Measurements from ENCODE around the gene HAPLN3. TPM values are rescaled to one million over a fixed set of nuclear protein-coding genes. Genes with fewer than 3 reads are reported as not detected.
"Not testable (repeated sequence)": the region's sequence is repeated elsewhere in the genome, so short reads cannot be mapped to it uniquely, and the experiment has no call there.

HAPLN3 gene
- total and polyA plus RNA-seq, 8 donors, result 0.61 to 33.9 (median 6.4) TPM; not detected in 1

GRCh38 chr15:88930579-88930978 lies 35.2 kb upstream of the HAPLN3 start:
- H3K4me1 ChIP-seq, result no peaks in the 10 kb centered on the region
- H3K27me3 ChIP-seq, result no peaks in the 10 kb centered on the region
- H3K4me3 ChIP-seq, result no peak overlapping the region
- 76 to 90% (median 82%) methylated on average over 2 of the region's 2 CpGs for WGBS, 5 donors
- TF ChIP-seq EP300 (IDR thresholded peaks at IDR 0.05) (no peak), POLR2AphosphoS5 (IDR thresholded peaks at IDR 0.05) (no peak), POLR2A (IDR thresholded peaks at IDR 0.05) (no peak)
- TF ChIP-seq, protein P1, sequence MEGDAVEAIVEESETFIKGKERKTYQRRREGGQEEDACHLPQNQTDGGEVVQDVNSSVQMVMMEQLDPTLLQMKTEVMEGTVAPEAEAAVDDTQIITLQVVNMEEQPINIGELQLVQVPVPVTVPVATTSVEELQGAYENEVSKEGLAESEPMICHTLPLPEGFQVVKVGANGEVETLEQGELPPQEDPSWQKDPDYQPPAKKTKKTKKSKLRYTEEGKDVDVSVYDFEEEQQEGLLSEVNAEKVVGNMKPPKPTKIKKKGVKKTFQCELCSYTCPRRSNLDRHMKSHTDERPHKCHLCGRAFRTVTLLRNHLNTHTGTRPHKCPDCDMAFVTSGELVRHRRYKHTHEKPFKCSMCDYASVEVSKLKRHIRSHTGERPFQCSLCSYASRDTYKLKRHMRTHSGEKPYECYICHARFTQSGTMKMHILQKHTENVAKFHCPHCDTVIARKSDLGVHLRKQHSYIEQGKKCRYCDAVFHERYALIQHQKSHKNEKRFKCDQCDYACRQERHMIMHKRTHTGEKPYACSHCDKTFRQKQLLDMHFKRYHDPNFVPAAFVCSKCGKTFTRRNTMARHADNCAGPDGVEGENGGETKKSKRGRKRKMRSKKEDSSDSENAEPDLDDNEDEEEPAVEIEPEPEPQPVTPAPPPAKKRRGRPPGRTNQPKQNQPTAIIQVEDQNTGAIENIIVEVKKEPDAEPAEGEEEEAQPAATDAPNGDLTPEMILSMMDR (IDR thresholded peaks at IDR 0.05), result no peak
- no peak overlapping the region for H3K27ac ChIP-seq
- H3K9me3 ChIP-seq, result peaks cover 0 to 10% (median 0%) of the 10 kb centered on the region in 4 donors
- intact Hi-C loops (cut with DNase I; ENCODE audit: low total_unique reads), result no loop called here
- no peaks in the 10 kb centered on the region for H3K36me3 ChIP-seq
- no peak for DNase-seq

DNA sequence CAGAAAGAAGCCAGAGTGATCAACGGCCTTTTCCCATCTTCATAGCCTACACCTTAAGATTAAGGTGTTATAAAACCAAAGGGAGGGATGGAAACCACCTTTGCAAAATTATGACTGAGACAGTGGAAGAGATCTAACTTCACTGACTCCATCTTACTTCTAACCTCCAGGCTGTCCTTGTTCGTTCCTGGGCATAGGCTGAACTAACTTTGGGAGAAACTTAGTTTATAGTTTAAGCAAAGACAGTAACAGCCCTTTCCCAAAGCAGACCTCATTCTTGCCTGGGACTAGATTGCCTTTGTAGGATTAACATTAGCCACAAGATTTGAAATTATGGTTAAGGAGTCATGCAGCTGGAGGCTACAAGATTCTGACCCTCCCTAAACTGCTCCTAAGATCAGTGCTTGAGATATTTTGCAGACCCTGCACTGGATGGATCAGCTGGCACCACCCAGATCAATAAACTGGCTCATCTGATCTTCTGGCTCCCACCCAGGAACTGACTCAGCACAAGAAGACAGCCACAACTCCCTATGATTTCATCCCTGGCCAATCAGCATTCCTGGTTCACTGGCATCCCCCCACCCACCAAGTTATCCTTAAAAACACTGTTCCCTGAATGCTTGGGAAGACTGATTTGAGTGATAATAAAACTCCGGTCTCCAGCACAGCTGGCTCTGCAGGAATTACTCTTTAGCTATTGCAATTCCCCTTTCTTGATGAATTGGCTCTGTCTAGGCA lies 34.2 kb upstream of the HAPLN3 start:
- H3K4me1 ChIP-seq; DNase-seq; intact Hi-C loops (cut with DNase I; ENCODE audit: low total_unique reads); H3K27ac ChIP-seq; H3K4me3 ChIP-seq; H3K27me3 ChIP-seq; H3K36me3 ChIP-seq: not testable (repeated sequence)
- peaks cover 0 to 10% (median 0%) of the 10 kb centered on the region in 4 donors for H3K9me3 ChIP-seq
- 73 to 82% (median 78%) methylated on average over 3 of the region's 3 CpGs for WGBS, 5 donors

DNA sequence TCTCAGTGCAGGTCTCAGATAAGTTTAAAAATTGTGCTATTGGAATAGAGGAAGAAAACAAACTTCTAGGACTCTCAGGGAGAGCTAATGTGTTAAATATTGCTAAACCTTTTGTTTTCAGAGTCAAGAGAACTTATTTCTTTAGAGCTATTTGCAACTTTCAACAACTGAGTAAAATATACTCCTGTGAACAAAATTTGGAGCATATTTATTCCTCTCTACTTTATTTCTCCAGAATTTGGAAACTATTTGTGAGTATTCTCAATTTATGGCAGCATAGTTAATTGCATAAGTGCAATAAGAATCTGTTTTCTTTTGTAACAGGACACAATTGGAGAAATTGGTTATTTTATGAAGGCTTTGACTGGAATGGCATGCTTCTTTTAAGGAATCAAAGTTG lies 32.8 kb upstream of the HAPLN3 start:
- H3K27me3 ChIP-seq; H3K36me3 ChIP-seq; intact Hi-C loops (cut with DNase I; ENCODE audit: low total_unique reads): not testable (repeated sequence)

GRCh38 chr15:88925648-88926047 lies 30.3 kb upstream of the HAPLN3 start:
- DNase-seq; H3K4me1 ChIP-seq; H3K36me3 ChIP-seq; intact Hi-C loops (cut with DNase I; ENCODE audit: low total_unique reads); H3K4me3 ChIP-seq; H3K27ac ChIP-seq; H3K27me3 ChIP-seq: not testable (repeated sequence)
- 66 to 88% (median 71%) methylated on average over 2 of the region's 2 CpGs for WGBS, 5 donors
- H3K9me3 ChIP-seq, result peaks cover 0 to 10% (median 0%) of the 10 kb centered on the region in 4 donors

More for the DNA sequence above, 32.8 kb upstream of the HAPLN3 start:
- H3K27ac ChIP-seq, DNase-seq, H3K4me1 ChIP-seq, H3K4me3 ChIP-seq: not testable (repeated sequence)
- peaks cover 0 to 10% (median 0%) of the 10 kb centered on the region in 4 donors for H3K9me3 ChIP-seq

DNA sequence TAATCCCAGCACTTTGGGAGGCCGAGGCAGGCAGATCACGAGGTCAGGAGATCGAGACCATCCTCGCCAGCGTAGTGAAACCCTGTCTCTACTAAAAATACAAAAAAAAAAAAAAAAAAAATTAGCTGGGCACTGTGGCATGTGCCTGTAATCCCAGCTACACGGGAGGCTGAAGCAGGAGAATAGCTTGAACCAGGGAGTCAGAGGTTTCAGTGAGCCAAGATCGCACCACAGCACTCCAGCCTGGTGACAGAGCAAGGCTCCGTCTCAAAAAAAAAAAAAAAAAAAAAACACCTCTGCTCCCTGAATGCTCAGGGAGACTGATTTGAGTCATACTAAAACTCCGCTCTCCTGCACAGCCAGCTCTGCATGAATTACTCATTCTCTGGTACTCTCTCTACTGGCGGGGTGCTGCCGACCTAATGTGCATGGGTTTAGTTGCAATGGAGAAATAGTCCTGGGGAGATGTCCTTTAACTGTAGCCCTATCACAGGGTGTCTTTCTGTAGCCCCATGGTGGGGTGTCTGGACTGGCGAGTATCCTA lies 25.6 kb upstream of the HAPLN3 start:
- H3K4me1 ChIP-seq; H3K27ac ChIP-seq; H3K4me3 ChIP-seq; H3K27me3 ChIP-seq; intact Hi-C loops (cut with DNase I; ENCODE audit: low total_unique reads); H3K9me3 ChIP-seq; H3K36me3 ChIP-seq; DNase-seq: not testable (repeated sequence)
- WGBS, 5 donors, result 83 to 91% (median 86%) methylated on average over 12 of the region's 12 CpGs

GRCh38 chr15:88920186-88920891 lies 25.0 kb upstream of the HAPLN3 start:
- Histone ChIP-seq H3K36me3 (no peaks in the 10 kb centered on the region), H3K4me1 (peaks cover 0 to 4% (median 0%) of the 10 kb centered on the region in 4 donors), H3K27ac (no peak overlapping the region), H3K9me3 (no peaks in the 10 kb centered on the region), H3K27me3 (no peaks in the 10 kb centered on the region), H3K4me3 (no peak overlapping the region)
- DNase-seq, result no peak
- TF ChIP-seq POLR2AphosphoS5 (IDR thresholded peaks at IDR 0.05) (no peak), EP300 (IDR thresholded peaks at IDR 0.05) (no peak), POLR2A (IDR thresholded peaks at IDR 0.05) (no peak)
- TF ChIP-seq, protein P1 (IDR thresholded peaks at IDR 0.05), result no peak
- 59 to 70% (median 70%) methylated on average over 9 of the region's 9 CpGs for WGBS, 5 donors
- intact Hi-C loops (cut with DNase I; ENCODE audit: low total_unique reads), result no loop called here
